GM12878 (cell line): Measurements from ENCODE around the gene ZNF260. TPM values are rescaled to one million over a fixed set of nuclear protein-coding genes. Genes with fewer than 3 reads are reported as not detected.

Experiments used
- BACH1 ChIP-seq: fragments of 450-650 bp; IDR thresholded peaks from 2 replicates; pipeline ENCODE4 v1.6.1; 2017; ENCODE audit warnings: mild to moderate bottlenecking, borderline replicate concordance
- CREB1 ChIP-seq: IDR thresholded peaks from 2 replicates; pipeline ENCODE4 v1.6.1; 2012; ENCODE audit warnings: low read depth, mild to moderate bottlenecking, inconsistent platforms
- E2F8 ChIP-seq: fragments of 450-650 bp; IDR thresholded peaks from 2 replicates; pipeline ENCODE4 v1.6.1; 2018; ENCODE audit warnings: mild to moderate bottlenecking, low read depth, moderate library complexity; ENCODE audit not compliant: partially characterized antibody
- KAT2A ChIP-seq: conservative IDR thresholded peaks from 2 replicates; pipeline ENCODE4 v1.6.1; 2011; ENCODE audit warnings: low read depth, low read length; ENCODE audit not compliant: control insufficient read depth
- MAX ChIP-seq: IDR thresholded peaks from 2 replicates; pipeline ENCODE4 v1.6.1; 2012; ENCODE audit warnings: low read depth, low read length, improper control_type of control experiment
- MYC ChIP-seq: IDR thresholded peaks from 2 replicates; pipeline ENCODE4 v1.6.1; 2011; ENCODE audit warnings: mild to moderate bottlenecking, low read length, moderate library complexity, inconsistent platforms; ENCODE audit not compliant: insufficient read depth, insufficient replicate concordance, insufficient read length, severe bottlenecking
- PAX8 ChIP-seq: fragments of 450-650 bp; IDR thresholded peaks from 2 replicates; pipeline ENCODE4 v1.6.1; 2017; ENCODE audit warnings: mild to moderate bottlenecking, moderate library complexity
- RCOR1 ChIP-seq: conservative IDR thresholded peaks from 2 replicates; pipeline ENCODE4 v1.6.1; 2012; ENCODE audit warnings: low read depth, low read length, improper control_type of control experiment
- RELB ChIP-seq: fragments of 450-650 bp; IDR thresholded peaks from 2 replicates; pipeline ENCODE4 v1.6.1; 2017; ENCODE audit warnings: low read depth, mild to moderate bottlenecking, moderate library complexity
- REST ChIP-seq: IDR thresholded peaks from 2 replicates; pipeline ENCODE4 v1.6.1; 2012; ENCODE audit warnings: mild to moderate bottlenecking, low read depth, low read length
- RUNX3 ChIP-seq: IDR thresholded peaks from 2 replicates; pipeline ENCODE4 v1.6.1; 2012; ENCODE audit warnings: low read length, inconsistent platforms
- SP1 ChIP-seq: IDR thresholded peaks from one replicate; pipeline ENCODE4 v1.6.1; 2011; ENCODE audit warnings: low read depth, low read length
- SREBF1 ChIP-seq: IDR thresholded peaks from 2 replicates; pipeline ENCODE4 v1.6.1; 2012; ENCODE audit warnings: mild to moderate bottlenecking, low read length
- STAT1 ChIP-seq: fragments of 450-650 bp; conservative IDR thresholded peaks from 2 replicates; pipeline ENCODE4 v1.6.1; 2014; ENCODE audit warnings: antibody characterized with exemption, mild to moderate bottlenecking
- ZBTB40 ChIP-seq: fragments of 450-650 bp; IDR thresholded peaks from 2 replicates; pipeline ENCODE4 v1.6.1; 2016; ENCODE audit warnings: mild to moderate bottlenecking, moderate library complexity, borderline replicate concordance
- ZNF217 ChIP-seq: fragments of 450-650 bp; IDR thresholded peaks from 2 replicates; pipeline ENCODE4 v1.6.1; 2017; ENCODE audit warnings: antibody characterized with exemption, mild to moderate bottlenecking
- ZSCAN29 ChIP-seq: fragments of 450-650 bp; IDR thresholded peaks from 2 replicates; pipeline ENCODE4 v1.6.1; 2017; ENCODE audit warnings: mild to moderate bottlenecking, moderate library complexity
- polyA plus RNA-seq, 11 experiments: library from polyadenylated mRNA; depleted of rRNA in 4 of 11; unstranded in 6 of 11; stranded (reverse) in 5 of 11; fragments of >200 nt; fragmentation: Nextera tagmentation in 4 of 11; fragmentation: Illumina TruSeq in 1 of 11; extraction: Ambion mirVana in 4 of 11; extraction: Trizol in 1 of 11; gene quantifications; 1 replicate in 1 of 11; 2 replicates in 10 of 11; pipeline versions ENCODE4 v1.2.1 to v1.2.3, GENCODE V29; 2011 to 2016; ENCODE audit warnings: inconsistent platforms in 2 of 11, missing spikeins in 2 of 11, low read depth in 1 of 11
- total RNA-seq, 4 experiments: library from RNA; depleted of rRNA in 3 of 4; stranded (reverse); fragments of >200 nt in 3 of 4; fragmentation: Illumina TruSeq in 1 of 4; extraction: Trizol in 1 of 4; gene quantifications; 2 replicates each; pipeline versions ENCODE4 v1.2.1 to v1.2.3, GENCODE V29; 2013 to 2021

The ZNF260 gene
- total and polyA plus RNA-seq, 10 of the 15 experiments (the other 5 are each of a cell fraction or from before 2014, with no cell fraction given): 1.9 to 9.7 (median 7.1) TPM

GRCh38 chr19:36573020-36573894 is 45.2 kb upstream of the ZNF260 start, which contains the start of gene ZNF529 (continued):
- no peak for TF ChIP-seq REST
- no peak for TF ChIP-seq PAX8
- 0 out of 2 replicates have a peak, but pooled peaks have one; percentile 58 for TF ChIP-seq BACH1
- TF ChIP-seq RUNX3: peak; percentile 97
- TF ChIP-seq KAT2A: no peak
- TF ChIP-seq STAT1: peak; percentile 95
- TF ChIP-seq SP1: no peak
- TF ChIP-seq E2F8: no peak
- no peak for TF ChIP-seq ZSCAN29
- TF ChIP-seq ZNF217: no peak
- TF ChIP-seq CREB1: peak; percentile 69; the same call in 1 of the 2 replicates
- TF ChIP-seq ZBTB40: peak; percentile 94
- TF ChIP-seq MAX: peak; percentile 95
- peak; percentile 76 for TF ChIP-seq MYC
- TF ChIP-seq SREBF1: peak; percentile 93
- 0 out of 2 replicates have a peak, but pooled peaks have one; percentile 18 for TF ChIP-seq RELB
- TF ChIP-seq RCOR1: no peak
